IMR-90 (cell line): ENCODE data around the gene SMAD7.

Experiments
- FOS ChIP-seq: fragments of 150-350 bp; IDR thresholded peaks from 2 replicates; pipeline ENCODE4 v1.6.1; 2016; ENCODE audit warnings: low read depth, low read length
- MAZ ChIP-seq: IDR thresholded peaks from 2 replicates; pipeline ENCODE4 v1.6.1; 2012; ENCODE audit warnings: low read depth, mild to moderate bottlenecking, low read length, improper control_type of control experiment, moderate library complexity, borderline replicate concordance
- MXI1 ChIP-seq: IDR thresholded peaks from 2 replicates; pipeline ENCODE4 v1.6.1; 2012; ENCODE audit warnings: low read depth, mild to moderate bottlenecking, low read length, moderate library complexity, borderline replicate concordance
- NFE2L2 ChIP-seq: fragments of 150-350 bp; IDR thresholded peaks from 2 replicates; pipeline ENCODE4 v1.6.1; 2016; ENCODE audit warnings: low read depth, mild to moderate bottlenecking, low read length
- POLR2A ChIP-seq: IDR thresholded peaks from 2 replicates; pipeline ENCODE4 v1.6.1; 2012; ENCODE audit warnings: mild to moderate bottlenecking, low read depth, low read length
- RAD21 ChIP-seq: IDR thresholded peaks from 2 replicates; pipeline ENCODE4 v1.6.1; 2012; ENCODE audit warnings: low read length, improper control_type of control experiment
- TF ChIP-seq, protein P1 (sequence below): conservative IDR thresholded peaks from 2 replicates; pipeline ENCODE4 v1.5.1; 2012; ENCODE audit warnings: mild to moderate bottlenecking, low read depth, low read length, improper control_type of control experiment

DNA sequence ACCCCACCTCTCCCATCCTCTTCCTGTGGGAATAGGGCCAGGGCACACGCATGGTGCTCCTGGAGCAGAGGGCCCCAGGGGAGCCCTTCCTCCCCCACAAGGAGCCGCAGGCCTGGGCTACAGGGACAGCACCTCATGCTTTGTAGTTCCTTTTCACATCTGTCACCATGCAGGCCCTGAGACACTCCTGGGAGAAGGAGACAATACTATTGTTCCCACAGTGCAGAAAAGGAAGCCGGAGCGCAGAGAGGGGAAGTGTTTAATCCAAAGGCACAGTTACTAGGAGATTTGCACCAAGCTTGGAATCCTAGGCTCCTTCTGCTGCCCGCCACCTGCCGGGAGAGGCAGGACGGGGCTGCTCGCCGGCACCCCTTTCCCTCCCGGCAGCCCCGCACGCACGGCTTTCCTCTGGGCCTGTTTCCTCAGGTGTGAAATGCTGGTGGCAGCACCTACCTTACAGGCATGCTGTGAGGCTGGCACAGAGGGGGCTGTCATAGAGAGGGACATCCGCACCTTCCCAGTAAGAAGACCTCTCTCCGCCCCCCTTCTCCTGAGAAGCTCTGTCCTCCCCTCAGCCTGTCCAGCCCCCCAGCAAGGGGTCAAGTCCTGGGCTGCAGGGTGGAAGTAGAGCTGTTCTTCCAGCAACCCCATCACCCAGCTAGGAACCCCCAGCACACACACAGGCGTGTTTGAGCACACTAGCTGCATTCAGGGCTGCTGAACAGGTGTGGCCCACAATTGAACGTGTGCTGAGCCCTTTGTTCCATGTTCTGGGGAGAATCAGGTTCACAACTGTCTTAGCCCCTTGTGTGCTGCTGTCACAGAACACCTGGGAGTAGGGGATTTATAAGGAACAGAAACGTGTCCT lies 62.6 kb downstream of the SMAD7 start:
- TF ChIP-seq FOS (no peak), RAD21 (no peak), POLR2A (no peak), NFE2L2 (no peak), MAZ (no peak), MXI1 (no peak)
- TF ChIP-seq, protein P1, sequence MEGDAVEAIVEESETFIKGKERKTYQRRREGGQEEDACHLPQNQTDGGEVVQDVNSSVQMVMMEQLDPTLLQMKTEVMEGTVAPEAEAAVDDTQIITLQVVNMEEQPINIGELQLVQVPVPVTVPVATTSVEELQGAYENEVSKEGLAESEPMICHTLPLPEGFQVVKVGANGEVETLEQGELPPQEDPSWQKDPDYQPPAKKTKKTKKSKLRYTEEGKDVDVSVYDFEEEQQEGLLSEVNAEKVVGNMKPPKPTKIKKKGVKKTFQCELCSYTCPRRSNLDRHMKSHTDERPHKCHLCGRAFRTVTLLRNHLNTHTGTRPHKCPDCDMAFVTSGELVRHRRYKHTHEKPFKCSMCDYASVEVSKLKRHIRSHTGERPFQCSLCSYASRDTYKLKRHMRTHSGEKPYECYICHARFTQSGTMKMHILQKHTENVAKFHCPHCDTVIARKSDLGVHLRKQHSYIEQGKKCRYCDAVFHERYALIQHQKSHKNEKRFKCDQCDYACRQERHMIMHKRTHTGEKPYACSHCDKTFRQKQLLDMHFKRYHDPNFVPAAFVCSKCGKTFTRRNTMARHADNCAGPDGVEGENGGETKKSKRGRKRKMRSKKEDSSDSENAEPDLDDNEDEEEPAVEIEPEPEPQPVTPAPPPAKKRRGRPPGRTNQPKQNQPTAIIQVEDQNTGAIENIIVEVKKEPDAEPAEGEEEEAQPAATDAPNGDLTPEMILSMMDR = no peak
